Heart left ventricle (tissue), 13 donors: ENCODE results near the gene HNF1B.

Experiments
- POLR2A ChIP-seq, 2 donors: fragments of 450-650 bp; IDR thresholded peaks; one replicate each; pipeline ENCODE4 v1.6.1; 2017; ENCODE audit warnings: antibody characterized with exemption in 2 of 2, mild to moderate bottlenecking in 2 of 2, moderate library complexity in 2 of 2
- TF ChIP-seq, protein P1 (sequence below), 12 donors: fragments of 200-600 bp; sonication (generic) in 4 of 12; IDR thresholded peaks; one replicate each; pipeline versions ENCODE4 v1.5.0 to v1.8.0; 2018 to 2022; ENCODE audit warnings: antibody characterized with exemption in 12 of 12, mild to moderate bottlenecking in 5 of 12
- donor health status: ischemic (EF 13 %, LVEDD 7.1; RV severe dilation, severe dysfunction).
- donor health status: DM: no; HTN: yes; CAD: no.
- donor health status: DM: no; HTN: no; CAD: no.
- donor health status: ischemic (EF 25% LVEDD 6.9; RV normal size, moderate dysfunction).
- donor health status: ischemic (EF 25% LVEDD 5.7; RV mildly dilated, moderate dysfunction).
- donor health status: ischemic (EF 35%, LVEDD 5.7; RV mildly dilated, moderate dysfunction).
- donor health status: nonischemic (EF 11% LVEDD 7.7; RV severe dilation, severe dysfunction).
- donor health status: DM: yes; HTN: yes; CAD: no.
- donor health status: PGD.
- donor health status: ischemic (EF 29% LVEDD 5.4; RV normal size, mild dysfunction).
- donor health status: nonischemic (EF 23%, LVEDD 6.1; RV moderate dilation, normal function).

GRCh38 chr17:37719866-37720265 is 25.0 kb downstream of the HNF1B start:
- TF ChIP-seq, protein P1, sequence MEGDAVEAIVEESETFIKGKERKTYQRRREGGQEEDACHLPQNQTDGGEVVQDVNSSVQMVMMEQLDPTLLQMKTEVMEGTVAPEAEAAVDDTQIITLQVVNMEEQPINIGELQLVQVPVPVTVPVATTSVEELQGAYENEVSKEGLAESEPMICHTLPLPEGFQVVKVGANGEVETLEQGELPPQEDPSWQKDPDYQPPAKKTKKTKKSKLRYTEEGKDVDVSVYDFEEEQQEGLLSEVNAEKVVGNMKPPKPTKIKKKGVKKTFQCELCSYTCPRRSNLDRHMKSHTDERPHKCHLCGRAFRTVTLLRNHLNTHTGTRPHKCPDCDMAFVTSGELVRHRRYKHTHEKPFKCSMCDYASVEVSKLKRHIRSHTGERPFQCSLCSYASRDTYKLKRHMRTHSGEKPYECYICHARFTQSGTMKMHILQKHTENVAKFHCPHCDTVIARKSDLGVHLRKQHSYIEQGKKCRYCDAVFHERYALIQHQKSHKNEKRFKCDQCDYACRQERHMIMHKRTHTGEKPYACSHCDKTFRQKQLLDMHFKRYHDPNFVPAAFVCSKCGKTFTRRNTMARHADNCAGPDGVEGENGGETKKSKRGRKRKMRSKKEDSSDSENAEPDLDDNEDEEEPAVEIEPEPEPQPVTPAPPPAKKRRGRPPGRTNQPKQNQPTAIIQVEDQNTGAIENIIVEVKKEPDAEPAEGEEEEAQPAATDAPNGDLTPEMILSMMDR (IDR thresholded peaks at IDR 0.05), result no peak
- TF ChIP-seq POLR2A (IDR thresholded peaks at IDR 0.05), result no peak
